Esophagus squamous epithelium (tissue), 5 donors: ENCODE results near the gene LIM2. TPM values are rescaled to one million over a fixed set of nuclear protein-coding genes. Genes with fewer than 3 reads are reported as not detected.

Experiments used
- DNase-seq: peaks from one replicate; lab custom pipeline; 2025; lab: John Stamatoyannopoulos, UW
- H3K27ac ChIP-seq, 4 donors: fragments of 200-600 bp; sonication (generic); one replicate each; pipeline ENCODE4 v1.5.1; 2016 to 2019; ENCODE audit warnings: mild to moderate bottlenecking in 1 of 4
- H3K27me3 ChIP-seq, 4 donors: fragments of 200-600 bp; sonication (generic); 1 replicate in 3 of 4; 2 replicates in 1 of 4; pipeline versions ENCODE4 v1.5.1 to v1.6.0; 2017 to 2021; ENCODE audit warnings: antibody characterized with exemption in 1 of 4
- H3K36me3 ChIP-seq, 3 donors: fragments of 200-600 bp; sonication (generic); one replicate each; pipeline ENCODE4 v1.5.1; 2016 to 2019
- H3K4me1 ChIP-seq, 3 donors: fragments of 200-600 bp; sonication (generic); one replicate each; pipeline ENCODE4 v1.5.1; 2017 to 2019
- H3K4me3 ChIP-seq, 4 donors: fragments of 200-600 bp; sonication (generic); 1 replicate in 3 of 4; 2 replicates in 1 of 4; pipeline ENCODE4 v1.5.1; 2016 to 2019; ENCODE audit warnings: mild to moderate bottlenecking in 2 of 4, moderate library complexity in 1 of 4
- H3K9me3 ChIP-seq, 3 donors: fragments of 200-600 bp; sonication (generic); one replicate each; pipeline ENCODE4 v1.5.1; 2016 to 2019
- CTCF ChIP-seq, 6 experiments: fragments of 450-650 bp in 4 of 6; fragments of 200-600 bp in 2 of 6; sonication (generic) in 2 of 6; IDR thresholded peaks; one replicate each; pipeline ENCODE4 v1.5.1; 2016 to 2019; ENCODE audit warnings: antibody characterized with exemption in 6 of 6, mild to moderate bottlenecking in 4 of 6, moderate library complexity in 4 of 6
- POLR2A ChIP-seq, 4 donors: fragments of 450-650 bp; IDR thresholded peaks; one replicate each; pipeline ENCODE4 v1.6.1; 2017; ENCODE audit warnings: antibody characterized with exemption in 4 of 4, mild to moderate bottlenecking in 4 of 4, moderate library complexity in 3 of 4
- WGBS, 2 donors: methylation state at CpG; one replicate each; pipeline ENCODE4 v1.1.5; 2018; 5-methylcytosine and 5-hydroxymethylcytosine counted together
- intact Hi-C: fragments of 100-400 bp; cut with DNase I; formaldehyde crosslinking; loops from one replicate; pipeline ENCODE4 v1.15.0; 2022
- total RNA-seq, 4 donors: library from RNA; depleted of rRNA; stranded (reverse); fragments of >200 nt; gene quantifications; one replicate each; pipeline ENCODE4 v1.1.0, GENCODE V29; 2016
- donor health status: DM: yes; HTN: yes; CAD: no.

Gene LIM2
- total RNA-seq, 4 donors from 2014 or later, result not detected

GRCh38 chr19:51341066-51341465 is 46.7 kb downstream of the LIM2 start:
- H3K27ac ChIP-seq, result peak overlapping the region; percentile 55 to 92 (median 85)

GRCh38 chr19:51339687-51340656 is 47.8 kb downstream of the LIM2 start:
- H3K27me3 ChIP-seq, result no peaks in the 10 kb centered on the region
- intact Hi-C loops, result loop anchor here (10.0 kb wide), 2 partner anchors 65 to 95 kb away; no protein-coding TSS in a partner anchor
- DNase-seq, result peak; percentile 91
- H3K4me1 ChIP-seq, result peaks cover 11 to 69% (median 12%) of the 10 kb centered on the region in 3 donors
- peak overlapping the region; percentile 49 to 85 (median 63) for H3K4me3 ChIP-seq
- H3K27ac ChIP-seq, result peak overlapping the region; percentile 83 to 93 (median 90)
- peaks cover 0 to 42% (median 0%) of the 10 kb centered on the region in 3 donors for H3K36me3 ChIP-seq
- TF ChIP-seq POLR2A (IDR thresholded peaks at IDR 0.05), result peak in 2 of 4 donors; percentile 45 to 64
- TF ChIP-seq CTCF (IDR thresholded peaks at IDR 0.05), result peak in 4 of 6 experiments; percentile 52 to 65 (median 60)
- no peaks in the 10 kb centered on the region for H3K9me3 ChIP-seq
- WGBS, 2 donors, result 0 to 5% methylated on average over 11 to 36 of the region's 107 CpGs

More at GRCh38 chr19:51341066-51341465, 46.7 kb downstream of the LIM2 start:
- Histone ChIP-seq H3K36me3 (peaks cover 0 to 42% (median 0%) of the 10 kb centered on the region in 3 donors), H3K9me3 (no peaks in the 10 kb centered on the region), H3K27me3 (no peaks in the 10 kb centered on the region), H3K4me1 (peaks cover 11 to 69% (median 12%) of the 10 kb centered on the region in 3 donors), H3K4me3 (peak overlapping the region; percentile 49 to 85 (median 63))
- DNase-seq, result no peak
- TF ChIP-seq POLR2A (IDR thresholded peaks at IDR 0.05) (no peak), CTCF (IDR thresholded peaks at IDR 0.05) (no peak)
- 85 to 87% methylated on average over 8 to 9 of the region's 18 CpGs for WGBS, 2 donors
- intact Hi-C loops, result no loop called here

GRCh38 chr19:51339313-51339686 is 48.5 kb downstream of the LIM2 start:
- Histone ChIP-seq H3K36me3 (peaks cover 0 to 42% (median 0%) of the 10 kb centered on the region in 3 donors), H3K4me3 (peak overlapping the region; percentile 49 to 85 (median 63)), H3K27me3 (no peaks in the 10 kb centered on the region), H3K4me1 (peaks cover 11 to 64% (median 12%) of the 10 kb centered on the region in 3 donors), H3K9me3 (no peaks in the 10 kb centered on the region), H3K27ac (peak overlapping the region; percentile 40 to 93 (median 90))
- WGBS, 2 donors, result 1% methylated on average over 10 of the region's 10 CpGs
- no peak for DNase-seq
- TF ChIP-seq POLR2A (IDR thresholded peaks at IDR 0.05), result no peak
- no peak for TF ChIP-seq CTCF (IDR thresholded peaks at IDR 0.05)
- intact Hi-C loops, result loop anchor here (10.0 kb wide), 2 partner anchors 66 to 96 kb away; no protein-coding TSS in a partner anchor

GRCh38 chr19:51338563-51339312 is 49.0 kb downstream of the LIM2 start:
- intact Hi-C loops, result loop anchor here (10.0 kb wide), 2 partner anchors 66 to 96 kb away; no protein-coding TSS in a partner anchor
- 6 to 7% methylated on average over 22 to 25 of the region's 43 CpGs for WGBS, 2 donors

More at GRCh38 chr19:51338563-51339312, 49.0 kb downstream of the LIM2 start:
- DNase-seq, result peak; percentile 49
- Histone ChIP-seq H3K27me3 (no peaks in the 10 kb centered on the region), H3K4me3 (peak overlapping the region; percentile 49 to 85 (median 63)), H3K27ac (peak overlapping the region; percentile 40 to 93 (median 90)), H3K36me3 (peaks cover 0 to 43% (median 0%) of the 10 kb centered on the region in 3 donors), H3K9me3 (no peaks in the 10 kb centered on the region), H3K4me1 (peaks cover 11 to 58% (median 12%) of the 10 kb centered on the region in 3 donors)
- no peak for TF ChIP-seq POLR2A (IDR thresholded peaks at IDR 0.05)
- peak; percentile 88 to 94 (median 90) for TF ChIP-seq CTCF (IDR thresholded peaks at IDR 0.05)
